ENCODE results near the gene PYDC1. TPM values are rescaled to one million over a fixed set of nuclear protein-coding genes. Genes with fewer than 3 reads are reported as not detected.

Gene PYDC1
- total and polyA plus RNA-seq, 2 of the 13 experiments (the other 11 are each of a cell fraction or from before 2014, with no cell fraction given) = not detected

GRCh38 chr16:31215287-31216162 lies 1.4 kb downstream of the PYDC1 start:
- H4K20me1 ChIP-seq (ENCODE audit: insufficient read depth, low read length) = no peaks in the 10 kb centered on the region
- POLR2A ChIA-PET = interaction anchor here (2.3 kb wide), 1 partner anchor 35 kb away, joined by 11 read pairs; the partner anchor contains the start of gene FUS
- H3K9me3 ChIP-seq (ENCODE audit: low read length) = no peaks in the 10 kb centered on the region
- peak overlapping the region; percentile 31; the same call in 1 of the 2 replicates for H3K9ac ChIP-seq (ENCODE audit: insufficient read depth, low read depth, low read length)
- H3K27me3 ChIP-seq (ENCODE audit: control insufficient read depth in 1 of 2, insufficient read depth in 2 of 2, low read length in 2 of 2) = peaks cover 18 to 57% of the 10 kb centered on the region in 2 experiments
- no peaks in the 10 kb centered on the region for H3K79me2 ChIP-seq (ENCODE audit: insufficient read depth, low read length)
- intact Hi-C loops (cut with micrococcal nuclease; ENCODE audit: unreplicated experiment) = no loop called here
- no peak overlapping the region for H3K27ac ChIP-seq (ENCODE audit: extremely low read length, insufficient read depth, low read length)
- CTCF ChIA-PET (ENCODE audit: low intra/inter-chr PET ratio, low total read pairs) = no interaction called here
- H2AFZ ChIP-seq (ENCODE audit: low read length) = no peak overlapping the region
- H3K4me2 ChIP-seq (ENCODE audit: low read depth, low read length) = peak overlapping the region; percentile 85
- FAIRE-seq (no peak), DNase-seq (ENCODE audit: low spot score) (peak; percentile 39), ATAC-seq (peak; percentile 94)
- no peaks in the 10 kb centered on the region for H3K36me3 ChIP-seq (replicated peaks in 1 of 2; ENCODE audit: control insufficient read depth in 1 of 2, insufficient read depth in 2 of 2, low read length in 2 of 2)
- 6% methylated on average over 29 of the region's 63 CpGs for WGBS (ENCODE audit: low lambda C conversion rate)
- peaks cover 12% of the 10 kb centered on the region for H3K4me1 ChIP-seq (ENCODE audit: insufficient read depth, low read length)
- no TSS peak for BruUV-seq (replicated peaks)
- in situ Hi-C loops (cut with HindIII; ENCODE audit: extremely low pct_ligation_motif_present, low pct_unique_long_range_greater_than_20kb) = loop anchor here (25.0 kb wide), 2 partner anchors 222 to 647 kb away; partner anchors contain the start of genes COX6A2, ZNF267 and ZNF843
- peak overlapping the region; percentile 49 to 69 (median 50) for H3K4me3 ChIP-seq (replicated peaks in 1 of 3; ENCODE audit: insufficient read depth in 1 of 3, low read depth in 2 of 3, low read length in 3 of 3)
- TF ChIP-seq ZFX (CRISPR knock-in tag; IDR thresholded peaks at IDR 0.05; ENCODE audit: low read depth) (peak; percentile 41; the same call in 1 of the 2 replicates), ZNF790 (CRISPR knock-in tag; IDR thresholded peaks at IDR 0.05; ENCODE audit: borderline replicate concordance) (no peak), HNRNPLL (IDR thresholded peaks at IDR 0.05; ENCODE audit: low read depth, low read length, poor library complexity, severe bottlenecking) (peak; percentile 35), ZBTB43 (CRISPR knock-in tag; conservative IDR thresholded peaks at IDR 0.05) (no peak), NFE2L1 (CRISPR knock-in tag; IDR thresholded peaks at IDR 0.05; ENCODE audit: borderline replicate concordance) (no peak), CREBL2 (CRISPR knock-in tag; IDR thresholded peaks at IDR 0.05; ENCODE audit: borderline replicate concordance) (no peak), ZNF687 (CRISPR knock-in tag; IDR thresholded peaks at IDR 0.05) (peak; percentile 62), ATF7 (IDR thresholded peaks at IDR 0.05) (no peak), ATF7 (CRISPR knock-in tag; IDR thresholded peaks at IDR 0.05) (0 out of 2 replicates have a peak, but pooled peaks have one; percentile 40), ZNF839 (CRISPR knock-in tag; IDR thresholded peaks at IDR 0.05; ENCODE audit: borderline replicate concordance) (no peak), BRD4 (CRISPR knock-in tag; IDR thresholded peaks at IDR 0.05) (no peak), ZNF484 (CRISPR knock-in tag; IDR thresholded peaks at IDR 0.05; ENCODE audit: borderline replicate concordance, low read depth) (no peak), ZBTB4 (CRISPR knock-in tag; IDR thresholded peaks at IDR 0.05; ENCODE audit: borderline replicate concordance) (no peak)

All from HepG2 (cell line).